Ascending aorta (tissue), 2 donors: Measurements from ENCODE around the gene TRH. TPM values are rescaled to one million over a fixed set of nuclear protein-coding genes. Genes with fewer than 3 reads are reported as not detected.
"Not testable (repeated sequence)": the region's sequence is repeated elsewhere in the genome, so short reads cannot be mapped to it uniquely, and the experiment has no call there.

Source experiments
- DNase-seq, 2 donors: peaks; one replicate each; pipeline ENCODE4 v3.0.0-alpha.2; 2019; ENCODE audit warnings: low spot score in 2 of 2
- H3K27ac ChIP-seq, 2 donors: fragments of 200-600 bp; sonication (generic); one replicate each; pipeline ENCODE4 v1.5.1; 2016 to 2017; ENCODE audit warnings: mild to moderate bottlenecking in 1 of 2
- H3K27me3 ChIP-seq: fragments of 200-600 bp; sonication (generic); one replicate; pipeline ENCODE4 v1.5.1; 2017
- H3K36me3 ChIP-seq, 2 donors: fragments of 200-600 bp; sonication (generic); one replicate each; pipeline ENCODE4 v1.5.1; 2016
- H3K4me1 ChIP-seq, 2 donors: fragments of 200-600 bp; sonication (generic); one replicate each; pipeline ENCODE4 v1.5.1; 2016 to 2017; ENCODE audit warnings: mild to moderate bottlenecking in 1 of 2
- H3K4me3 ChIP-seq, 2 donors: fragments of 200-600 bp; sonication (generic); one replicate each; pipeline ENCODE4 v1.5.1; 2016 to 2017; ENCODE audit warnings: mild to moderate bottlenecking in 1 of 2
- H3K9me3 ChIP-seq, 2 donors: fragments of 200-600 bp; sonication (generic); one replicate each; pipeline ENCODE4 v1.5.1; 2016
- intact Hi-C: fragments of 100-400 bp; cut with DNase I; formaldehyde crosslinking; loops from one replicate; pipeline ENCODE4 v1.15.1; 2023
- total RNA-seq: library from RNA; depleted of rRNA; stranded (reverse); fragments of >200 nt; gene quantifications from one replicate; pipeline ENCODE4 v1.1.0, GENCODE V29; 2016
- TF ChIP-seq, protein P1 (sequence below), 3 experiments: fragments of 200-600 bp in 2 of 3; fragments of 450-650 bp in 1 of 3; sonication (generic) in 2 of 3; IDR thresholded peaks; one replicate each; pipeline ENCODE4 v1.5.1; 2016 to 2019; ENCODE audit warnings: antibody characterized with exemption in 3 of 3, mild to moderate bottlenecking in 1 of 3, moderate library complexity in 1 of 3

TRH gene
- total RNA-seq, 1 donor from 2014 or later: not detected

DNA sequence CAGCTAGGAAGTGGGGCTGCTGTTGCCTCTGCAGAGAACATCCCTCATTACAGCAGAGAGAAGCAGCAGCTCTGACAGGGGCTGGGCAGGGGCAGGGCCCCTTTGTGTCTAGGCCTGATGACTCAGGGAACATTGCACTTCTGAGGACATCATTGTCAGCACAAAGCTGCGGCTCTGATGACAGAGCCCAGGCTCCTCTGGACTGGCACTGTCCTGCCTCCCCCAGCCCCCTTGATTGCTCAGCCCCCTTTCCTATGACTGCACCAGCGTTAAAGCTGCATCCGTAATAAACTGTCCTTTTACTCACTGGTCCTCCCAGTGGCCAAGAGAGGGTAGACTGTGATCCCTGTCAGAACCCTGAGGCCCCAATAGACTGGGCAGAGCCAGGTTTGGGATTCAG lies 18.3 kb downstream of the TRH start:
- no peak for DNase-seq
- no peak overlapping the region for H3K4me3 ChIP-seq
- H3K27ac ChIP-seq: no peak overlapping the region
- no peaks in the 10 kb centered on the region for H3K9me3 ChIP-seq
- intact Hi-C loops: no loop called here
- H3K4me1 ChIP-seq: no peaks in the 10 kb centered on the region
- H3K27me3 ChIP-seq: no peaks in the 10 kb centered on the region
- TF ChIP-seq, protein P1, sequence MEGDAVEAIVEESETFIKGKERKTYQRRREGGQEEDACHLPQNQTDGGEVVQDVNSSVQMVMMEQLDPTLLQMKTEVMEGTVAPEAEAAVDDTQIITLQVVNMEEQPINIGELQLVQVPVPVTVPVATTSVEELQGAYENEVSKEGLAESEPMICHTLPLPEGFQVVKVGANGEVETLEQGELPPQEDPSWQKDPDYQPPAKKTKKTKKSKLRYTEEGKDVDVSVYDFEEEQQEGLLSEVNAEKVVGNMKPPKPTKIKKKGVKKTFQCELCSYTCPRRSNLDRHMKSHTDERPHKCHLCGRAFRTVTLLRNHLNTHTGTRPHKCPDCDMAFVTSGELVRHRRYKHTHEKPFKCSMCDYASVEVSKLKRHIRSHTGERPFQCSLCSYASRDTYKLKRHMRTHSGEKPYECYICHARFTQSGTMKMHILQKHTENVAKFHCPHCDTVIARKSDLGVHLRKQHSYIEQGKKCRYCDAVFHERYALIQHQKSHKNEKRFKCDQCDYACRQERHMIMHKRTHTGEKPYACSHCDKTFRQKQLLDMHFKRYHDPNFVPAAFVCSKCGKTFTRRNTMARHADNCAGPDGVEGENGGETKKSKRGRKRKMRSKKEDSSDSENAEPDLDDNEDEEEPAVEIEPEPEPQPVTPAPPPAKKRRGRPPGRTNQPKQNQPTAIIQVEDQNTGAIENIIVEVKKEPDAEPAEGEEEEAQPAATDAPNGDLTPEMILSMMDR (IDR thresholded peaks at IDR 0.05): no peak
- H3K36me3 ChIP-seq: no peaks in the 10 kb centered on the region

DNA sequence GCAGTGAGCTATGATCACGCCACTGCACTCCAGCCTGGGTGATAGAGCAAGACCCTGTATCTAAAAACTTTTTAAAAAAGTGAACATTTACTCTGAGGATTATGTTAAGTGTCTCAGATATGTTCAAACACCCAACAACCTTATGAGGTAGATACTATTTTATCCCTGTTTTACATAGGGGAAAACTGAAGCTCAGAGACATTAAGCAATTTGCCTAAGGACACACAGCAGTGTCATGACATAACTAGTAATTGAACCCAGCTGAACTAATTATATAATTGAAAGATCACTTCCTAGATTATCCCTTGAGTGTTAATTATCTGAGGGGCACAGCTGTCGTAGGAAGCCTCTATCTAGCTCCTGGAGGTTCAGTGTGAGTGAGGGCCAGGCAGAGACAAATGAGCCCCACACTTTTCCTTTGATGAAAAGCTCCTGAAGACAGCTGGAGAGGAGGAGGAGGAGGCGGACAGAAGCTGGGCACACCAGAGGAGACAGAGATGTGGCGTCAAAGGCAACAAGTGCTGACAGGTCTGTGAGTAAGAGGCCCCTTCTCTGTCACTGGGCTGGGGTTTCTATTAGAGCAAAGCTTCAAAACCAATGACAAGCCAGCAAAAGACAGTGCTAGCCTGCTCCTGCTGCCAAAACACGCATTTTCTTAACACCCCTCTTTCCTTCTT lies 20.5 kb downstream of the TRH start:
- intact Hi-C loops: no loop called here
- no peak overlapping the region for H3K27ac ChIP-seq
- H3K4me1 ChIP-seq: no peaks in the 10 kb centered on the region
- DNase-seq: no peak
- H3K36me3 ChIP-seq: no peaks in the 10 kb centered on the region
- H3K9me3 ChIP-seq: no peaks in the 10 kb centered on the region
- no peak overlapping the region for H3K4me3 ChIP-seq
- H3K27me3 ChIP-seq: no peaks in the 10 kb centered on the region
- TF ChIP-seq, protein P1 (IDR thresholded peaks at IDR 0.05): no peak

DNA sequence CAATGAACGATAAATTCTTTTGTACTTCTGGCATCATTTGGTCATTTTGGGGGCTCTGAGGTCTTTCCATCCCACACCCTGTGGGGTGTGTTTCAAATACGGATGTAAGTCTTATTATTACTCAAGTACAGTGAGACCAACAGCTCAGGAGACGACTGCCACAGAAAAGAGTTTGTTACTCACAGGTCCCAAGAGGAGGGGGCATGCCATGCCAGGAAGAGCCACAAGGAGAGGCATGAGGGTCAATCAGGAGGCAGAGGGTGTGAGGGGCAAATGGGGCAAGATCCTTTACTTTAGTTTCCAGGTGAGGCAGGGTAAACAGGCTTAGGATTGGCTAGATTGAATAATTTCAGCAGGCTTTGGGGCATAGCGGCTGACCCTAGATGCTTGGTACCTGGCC lies 21.6 kb downstream of the TRH start:
- intact Hi-C loops: no loop called here
- Histone ChIP-seq H3K9me3 (no peaks in the 10 kb centered on the region), H3K27me3 (no peaks in the 10 kb centered on the region), H3K27ac (no peak overlapping the region), H3K36me3 (no peaks in the 10 kb centered on the region), H3K4me3 (no peak overlapping the region), H3K4me1 (no peaks in the 10 kb centered on the region)
- TF ChIP-seq, protein P1 (IDR thresholded peaks at IDR 0.05): no peak
- DNase-seq: no peak

DNA sequence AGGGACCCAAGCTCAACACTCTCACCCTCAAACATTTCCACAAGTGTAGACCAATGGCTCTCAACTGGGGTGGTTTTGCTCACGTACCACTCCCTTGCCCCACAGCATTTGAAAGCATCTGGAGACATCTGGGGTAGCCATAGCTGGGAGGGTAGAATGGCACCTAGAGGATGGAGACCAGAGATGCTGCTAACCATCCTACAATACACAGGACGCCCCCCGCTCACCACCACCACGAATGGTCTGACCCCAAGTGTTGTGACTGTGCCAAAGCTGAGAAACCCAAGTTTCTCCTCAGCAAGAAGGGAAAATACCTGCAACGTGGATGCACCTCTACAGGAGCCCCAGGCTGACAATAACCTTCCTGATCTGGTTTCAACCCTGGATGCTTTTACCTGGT lies 24.7 kb downstream of the TRH start:
- not testable (repeated sequence) for DNase-seq

DNA sequence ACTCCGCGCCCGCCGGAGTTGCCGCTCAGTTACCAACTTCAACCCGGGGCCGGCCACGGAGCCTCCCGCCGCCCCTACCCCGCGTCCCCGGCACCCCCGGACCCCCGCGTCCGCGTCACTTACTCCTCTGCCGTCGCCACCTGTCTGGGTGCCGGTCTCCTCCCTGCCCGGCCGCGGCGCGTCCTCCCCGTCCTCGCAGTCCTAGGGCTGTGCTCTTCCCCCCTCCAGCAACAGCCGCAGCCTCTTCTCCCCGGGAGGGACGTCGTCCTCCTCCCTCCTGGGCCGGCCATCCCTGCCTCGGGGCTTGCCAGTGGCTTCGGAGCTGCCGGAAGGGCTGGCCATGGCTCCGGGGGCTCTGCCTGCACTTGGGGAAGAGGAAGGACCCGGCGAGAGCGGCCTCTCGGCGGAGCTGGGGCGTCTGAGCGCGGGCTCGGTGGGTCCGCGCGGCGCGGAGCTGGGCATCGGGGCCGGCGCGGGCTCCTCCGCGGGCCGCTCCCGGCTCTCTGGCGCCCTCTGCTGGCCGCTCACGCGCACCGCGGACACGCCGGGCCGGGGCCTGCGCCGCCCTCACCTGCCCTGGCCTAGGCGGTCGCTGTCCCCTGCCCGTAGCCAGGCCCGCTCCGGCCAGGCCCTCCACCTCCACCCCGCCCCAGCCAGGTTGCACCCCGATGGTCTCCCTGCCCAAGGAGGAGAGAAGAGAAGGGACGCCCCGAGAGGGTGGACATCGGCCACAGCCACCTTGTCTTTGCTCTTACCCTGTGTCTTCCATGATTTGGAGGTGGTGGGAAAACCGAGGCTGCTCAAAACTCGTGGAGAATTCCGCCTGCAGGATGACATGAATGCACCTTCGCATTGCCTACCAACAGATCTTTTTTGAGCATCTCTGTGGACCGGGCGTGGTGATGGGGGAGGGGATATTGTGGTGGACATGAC lies 28.4 kb downstream of the TRH start:
- not testable (repeated sequence) for H3K27me3 ChIP-seq, H3K36me3 ChIP-seq, H3K4me1 ChIP-seq, H3K9me3 ChIP-seq, H3K27ac ChIP-seq
- TF ChIP-seq, protein P1 (IDR thresholded peaks at IDR 0.05): peak; percentile 32 to 83 (median 50)
- peak in 1 of 2 donors; percentile 68 for DNase-seq
- peak overlapping the region; percentile 57 to 73 for H3K4me3 ChIP-seq
- intact Hi-C loops: loop anchor here (2.0 kb wide), 1 partner anchor 60 kb away; no protein-coding TSS in a partner anchor

More for the DNA sequence above, 24.7 kb downstream of the TRH start:
- intact Hi-C loops, H3K27ac ChIP-seq, H3K9me3 ChIP-seq, H3K4me1 ChIP-seq, H3K4me3 ChIP-seq, H3K27me3 ChIP-seq, H3K36me3 ChIP-seq: not testable (repeated sequence)

DNA sequence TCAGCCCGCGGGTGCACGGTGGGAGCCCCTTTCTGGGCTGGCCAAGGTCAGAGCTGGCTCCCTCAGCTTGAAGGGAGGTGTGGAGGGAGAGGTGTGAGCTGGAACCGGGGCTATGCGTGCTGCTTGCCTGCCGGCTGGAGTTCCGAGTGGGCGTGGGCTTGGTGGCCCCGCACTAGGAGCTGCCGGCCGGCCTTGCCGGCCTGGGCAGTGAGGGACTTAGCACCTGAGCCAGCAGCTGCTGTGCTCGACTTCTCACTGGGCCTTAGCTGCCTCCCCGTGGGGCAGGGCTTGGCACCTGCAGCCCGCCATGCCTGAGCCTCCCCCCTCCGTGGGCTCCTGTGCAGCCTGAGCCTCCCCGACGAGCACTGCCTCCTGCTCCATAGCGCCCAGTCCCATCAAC lies 36.0 kb downstream of the TRH start:
- DNase-seq: no peak
- TF ChIP-seq, protein P1 (IDR thresholded peaks at IDR 0.05): no peak
- Histone ChIP-seq H3K36me3 (no peaks in the 10 kb centered on the region), H3K27me3 (no peaks in the 10 kb centered on the region), H3K27ac (no peak overlapping the region), H3K4me3 (no peak overlapping the region), H3K9me3 (no peaks in the 10 kb centered on the region), H3K4me1 (no peaks in the 10 kb centered on the region)
- intact Hi-C loops: no loop called here

DNA sequence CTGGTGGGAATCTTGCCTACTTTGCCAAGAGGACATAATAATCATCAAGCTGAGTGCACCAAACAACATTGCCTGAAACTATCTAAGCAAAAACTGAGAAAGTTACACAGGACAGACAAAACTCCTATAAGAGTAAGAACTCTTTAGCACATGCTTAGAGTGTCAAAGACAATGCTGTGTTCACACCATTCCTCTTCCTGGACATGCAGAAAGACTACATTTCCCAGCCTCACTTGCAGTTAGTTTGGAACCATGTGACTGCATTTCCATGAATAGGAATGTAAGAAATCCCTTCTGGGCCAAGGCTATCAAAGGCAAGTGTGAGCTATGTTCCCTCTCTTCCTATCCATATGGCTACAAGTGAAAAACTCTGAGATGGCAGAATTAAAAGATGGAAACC lies 37.6 kb downstream of the TRH start:
- DNase-seq, intact Hi-C loops, H3K4me1 ChIP-seq, H3K36me3 ChIP-seq, H3K27me3 ChIP-seq, H3K9me3 ChIP-seq, H3K27ac ChIP-seq, H3K4me3 ChIP-seq: not testable (repeated sequence)

DNA sequence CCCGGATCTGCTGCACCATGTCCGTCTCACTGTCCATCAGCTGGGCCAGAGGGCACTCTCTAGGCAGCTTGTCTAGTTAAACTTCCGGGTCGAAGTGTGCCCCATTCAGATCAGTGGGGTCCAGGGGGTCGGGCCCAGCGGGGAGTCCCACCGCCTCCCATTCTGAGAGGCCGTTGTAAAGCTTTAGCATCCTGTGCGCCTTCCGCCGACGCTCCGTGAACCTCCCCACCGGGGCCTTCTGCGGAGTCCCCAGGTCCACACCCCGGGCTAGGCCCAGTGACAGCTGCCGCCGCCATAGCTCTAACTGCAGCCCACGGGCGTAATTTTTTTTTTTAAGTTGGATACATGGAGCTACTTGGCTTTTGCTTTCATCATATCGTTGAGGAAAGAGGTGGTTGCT lies 38.7 kb downstream of the TRH start:
- not testable (repeated sequence) for H3K9me3 ChIP-seq

More for the DNA sequence above, 38.7 kb downstream of the TRH start:
- H3K4me3 ChIP-seq, DNase-seq, H3K27ac ChIP-seq, H3K36me3 ChIP-seq, intact Hi-C loops, H3K27me3 ChIP-seq, H3K4me1 ChIP-seq: not testable (repeated sequence)
